GM18909 (cell line): ENCODE measurements around the gene PRKAG1.

ENCODE experiments used
- ATAC-seq: cut with Tn5 transposase; IDR thresholded peaks from one replicate; pipeline ENCODE4 v1.9.1; 2021; ENCODE audit warnings: mild to moderate bottlenecking; ENCODE audit not compliant: unreplicated experiment, poor library complexity

Gene PRKAG1

DNA sequence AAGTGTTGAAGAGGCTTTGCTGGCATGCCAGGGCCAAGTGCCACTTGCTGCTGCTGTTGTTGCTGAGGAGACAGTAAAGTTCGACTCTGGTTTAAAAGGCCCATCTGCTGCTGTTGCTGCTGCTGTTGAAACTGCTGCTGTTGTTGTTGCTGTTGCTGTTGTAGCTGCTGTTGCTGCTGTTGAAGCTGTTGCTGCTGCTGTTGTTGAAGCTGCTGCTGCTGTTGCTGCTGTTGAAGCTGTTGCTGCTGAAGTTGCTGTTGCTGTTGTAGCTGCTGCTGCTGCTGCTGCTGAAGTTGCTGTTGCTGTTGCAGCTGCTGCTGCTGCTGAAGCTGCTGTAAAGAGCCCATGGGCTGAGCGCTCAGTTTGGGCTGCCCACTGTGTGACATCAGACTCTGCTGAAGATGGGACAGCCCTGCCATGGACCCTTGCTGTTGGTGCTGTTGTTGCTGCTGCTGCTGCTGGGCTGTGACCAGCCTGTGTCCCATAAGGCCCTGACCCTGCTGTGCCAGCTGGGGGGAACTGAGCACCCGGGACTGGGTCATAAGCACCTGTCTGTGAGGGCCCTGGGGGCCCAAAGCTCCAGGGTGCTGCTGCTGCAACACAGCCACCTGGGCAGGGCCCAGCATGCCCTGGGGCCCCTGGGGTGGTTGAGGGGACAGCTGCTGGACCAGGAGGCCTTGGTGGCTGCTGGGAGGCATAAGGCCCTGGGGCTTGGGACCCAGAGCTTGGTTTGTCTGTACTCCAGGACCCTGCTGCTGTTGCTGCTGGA, 14.3 kb upstream of the PRKAG1 start:
- ATAC-seq, result no peak

DNA sequence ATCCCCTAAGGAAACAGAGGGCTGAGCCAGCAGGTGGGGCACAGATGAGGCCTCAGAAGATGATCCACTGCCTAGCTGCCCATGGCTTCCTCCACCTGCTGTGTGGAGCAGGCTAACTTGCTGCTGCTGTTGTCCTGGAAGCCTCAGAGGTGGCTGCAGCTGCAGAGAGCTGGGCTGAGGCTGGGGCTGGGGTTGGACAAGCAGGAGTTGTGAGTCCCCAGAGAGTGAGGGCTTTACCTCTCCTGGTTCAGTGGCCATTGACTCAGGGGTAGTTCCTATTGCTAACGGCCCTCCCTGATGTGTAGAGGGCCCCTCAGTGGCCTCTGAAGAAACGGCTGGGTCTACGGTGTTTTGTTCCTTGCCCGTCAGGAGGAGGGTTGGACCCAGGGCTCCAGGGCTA, 13.7 kb upstream of the PRKAG1 start:
- ATAC-seq, result no peak

DNA sequence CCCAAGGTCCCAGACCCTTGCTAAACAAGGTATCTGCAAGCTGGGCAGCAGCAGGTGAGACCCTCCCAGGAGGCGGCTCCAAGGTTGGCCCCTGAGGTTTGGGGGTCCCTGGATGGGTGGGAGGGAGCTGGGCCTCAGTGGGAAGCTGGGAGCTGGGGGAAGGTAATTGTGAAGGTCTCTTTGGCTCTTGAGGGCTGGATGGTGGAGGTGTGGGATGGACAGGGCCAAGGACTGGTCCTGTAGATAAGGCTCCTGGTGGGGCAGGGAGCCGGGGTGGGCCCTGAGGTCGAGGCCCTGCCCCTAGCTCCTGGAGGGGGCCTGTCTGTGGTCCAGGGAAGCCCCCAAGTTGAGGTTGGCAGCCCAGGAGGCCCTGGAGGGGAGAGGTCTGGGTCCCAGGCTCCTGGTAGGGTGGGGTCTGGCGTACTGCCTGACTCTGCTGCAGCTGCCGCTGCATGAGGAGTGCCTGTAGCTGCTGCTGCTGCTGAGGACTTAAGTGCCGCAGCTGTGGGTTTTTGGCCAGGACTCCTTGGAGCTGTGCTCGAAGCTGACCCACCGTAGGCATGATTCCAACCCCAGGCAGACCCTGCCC, 13.1 kb upstream of the PRKAG1 start:
- ATAC-seq, result no peak

DNA sequence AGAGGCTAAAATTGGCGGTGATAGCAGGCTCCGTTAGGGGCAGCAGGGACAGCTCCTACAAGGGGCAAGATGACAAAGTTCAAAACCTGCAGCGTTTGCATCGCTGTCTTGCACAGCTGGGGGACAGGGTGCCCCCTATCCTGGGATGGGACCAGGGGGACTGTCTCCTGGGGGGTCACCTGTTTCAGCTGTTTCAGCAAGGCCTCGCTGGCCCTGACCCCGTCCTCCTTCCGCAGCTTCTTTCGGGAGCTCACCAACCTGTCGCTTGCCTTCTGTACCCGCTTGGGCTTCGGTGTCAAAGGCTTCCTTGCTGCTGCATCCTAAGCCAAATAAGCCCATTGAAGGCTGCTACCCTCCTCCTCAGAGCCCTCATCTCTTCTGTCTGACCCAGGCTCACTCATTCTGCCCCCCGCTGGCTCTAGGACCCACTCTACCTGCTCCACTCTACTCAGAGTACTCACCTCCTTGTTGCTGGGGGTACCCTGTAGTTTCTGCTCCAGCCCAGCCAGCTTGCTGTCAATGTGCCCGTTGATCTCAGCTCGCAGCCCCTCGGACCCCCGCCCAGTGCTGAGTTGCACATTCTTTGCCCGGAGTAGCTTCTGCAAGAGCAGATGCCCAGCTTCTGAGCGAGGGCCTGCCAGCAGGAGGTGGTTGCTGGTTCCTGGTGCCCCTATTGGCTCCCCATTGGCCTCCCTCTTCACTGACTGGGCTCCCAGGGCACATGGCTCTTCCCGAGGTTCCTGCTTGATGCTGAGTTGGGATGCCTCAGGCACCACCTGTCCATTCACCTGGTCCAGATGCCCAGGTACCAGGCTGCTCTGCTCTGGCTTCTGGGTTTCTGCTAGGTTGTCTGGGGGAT, 12.4 kb upstream of the PRKAG1 start:
- ATAC-seq, result no peak

DNA sequence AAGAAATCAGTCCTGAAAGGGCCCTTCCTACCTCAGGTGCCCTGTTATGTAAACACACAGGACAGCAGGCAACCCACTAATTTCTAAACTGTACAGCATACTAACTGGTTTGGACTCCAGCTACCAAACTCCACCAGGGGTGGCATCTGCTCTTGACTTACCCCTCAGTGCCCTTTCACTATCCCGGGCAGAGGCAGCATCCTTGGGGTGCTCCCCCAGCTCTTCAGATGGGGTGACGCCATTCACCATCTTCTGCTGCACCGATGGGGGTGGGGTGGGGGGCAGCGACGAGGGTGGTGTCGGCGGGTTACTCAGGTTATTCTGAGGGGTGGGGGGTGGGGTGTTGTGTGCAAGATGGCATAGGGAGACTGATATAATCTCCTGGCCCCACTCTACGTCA, 11.5 kb upstream of the PRKAG1 start:
- ATAC-seq, result no peak

DNA sequence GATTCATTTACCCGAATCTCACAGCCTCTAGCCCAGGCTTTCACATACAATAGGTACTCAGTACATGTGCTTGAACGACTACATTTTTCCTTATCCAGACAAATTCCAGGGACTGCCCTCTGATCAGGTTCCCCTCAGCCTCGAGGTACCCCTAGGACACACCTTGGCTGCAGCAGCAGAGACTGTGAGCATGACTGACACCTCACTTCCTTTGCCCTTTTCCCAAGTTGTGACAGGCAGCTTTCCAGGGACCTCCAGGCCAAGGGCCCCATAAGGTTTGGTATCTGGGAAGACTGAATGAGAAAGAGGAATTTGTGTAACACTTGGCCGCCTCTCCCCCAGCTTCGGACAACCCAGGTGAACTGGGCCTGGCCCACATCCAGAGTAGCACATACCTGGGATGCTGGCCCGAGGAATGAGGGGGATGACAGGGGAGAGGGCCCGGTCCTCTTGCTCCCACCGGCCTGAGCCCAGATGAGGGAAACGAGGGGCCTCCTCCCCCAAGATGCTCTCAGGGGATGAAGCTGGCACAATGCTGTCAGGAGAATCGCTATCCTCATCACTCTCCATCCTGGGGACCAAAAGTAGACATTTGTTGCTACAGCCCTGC, 10.2 kb upstream of the PRKAG1 start:
- no peak for ATAC-seq

DNA sequence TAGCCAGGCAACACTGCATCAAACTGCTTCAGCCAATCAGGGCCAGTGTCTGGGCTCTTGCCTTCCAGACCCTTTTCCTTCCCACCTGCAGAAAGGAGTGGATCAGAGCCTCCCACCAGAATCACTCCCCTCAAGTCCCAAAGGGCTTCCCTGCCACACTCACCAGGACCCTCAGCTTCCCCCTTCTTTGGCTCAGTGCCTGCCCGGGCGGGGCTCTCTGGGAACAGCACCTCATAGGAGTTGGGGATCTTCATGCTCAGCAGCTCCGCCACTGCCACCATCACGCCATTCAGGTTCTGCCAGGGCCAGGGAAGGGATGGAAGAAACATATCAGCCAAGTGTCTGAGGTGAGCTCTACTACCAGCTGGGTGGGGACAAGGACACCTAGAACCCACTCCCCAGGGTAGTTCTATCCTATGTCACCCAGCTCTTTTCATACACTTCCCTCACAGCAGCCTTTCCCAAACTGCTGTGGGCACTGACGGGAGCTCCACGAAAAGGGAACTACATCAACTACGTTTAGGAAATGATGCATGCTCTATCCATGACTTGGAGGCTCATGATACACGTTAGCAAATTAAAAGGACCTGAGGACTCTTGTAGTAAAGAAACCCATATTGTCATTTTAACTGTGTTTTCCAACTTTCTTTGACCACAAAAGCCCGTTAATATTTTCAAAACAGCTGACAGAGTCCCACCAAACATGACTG, 9.4 kb upstream of the PRKAG1 start:
- ATAC-seq, result no peak

DNA sequence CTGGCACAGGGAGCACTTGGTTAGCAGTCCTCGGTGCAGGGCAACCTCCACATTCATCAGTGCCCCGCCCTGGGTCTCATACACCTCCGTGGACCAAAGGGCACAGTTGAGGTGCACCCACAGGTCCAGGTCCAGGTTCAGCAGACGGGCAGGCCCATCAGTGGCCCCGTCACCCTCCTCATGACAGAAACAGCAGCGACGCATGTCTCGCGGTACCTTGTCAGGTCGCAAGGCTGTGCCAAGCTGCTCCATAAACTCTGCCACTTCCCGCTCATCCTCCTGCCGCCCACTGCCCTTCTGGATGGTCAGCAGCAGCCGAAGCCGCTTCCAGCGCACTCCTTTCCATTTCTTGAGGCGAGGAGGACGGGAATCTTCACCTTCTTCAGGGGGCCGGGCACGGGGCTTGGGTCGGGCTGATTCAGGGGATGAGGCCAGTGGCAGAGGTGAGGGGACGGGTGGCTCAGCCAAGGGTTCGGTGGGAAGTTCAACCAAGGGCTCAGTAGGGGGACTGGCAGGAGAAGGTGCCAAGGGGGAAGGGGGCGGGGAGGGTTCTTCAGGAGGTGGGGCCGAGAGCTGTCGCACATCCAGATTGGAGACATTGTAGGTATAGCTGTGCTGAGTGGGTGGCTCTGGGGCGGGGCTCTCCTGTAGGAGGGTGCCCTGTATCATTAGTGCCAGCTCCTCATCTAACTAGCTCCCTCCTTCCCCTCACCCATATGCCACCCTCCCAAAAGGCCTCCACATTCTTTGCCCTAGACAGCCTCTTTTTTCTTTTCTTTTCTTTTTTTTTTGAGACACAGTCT, 8.3 kb upstream of the PRKAG1 start:
- ATAC-seq, result no peak

DNA sequence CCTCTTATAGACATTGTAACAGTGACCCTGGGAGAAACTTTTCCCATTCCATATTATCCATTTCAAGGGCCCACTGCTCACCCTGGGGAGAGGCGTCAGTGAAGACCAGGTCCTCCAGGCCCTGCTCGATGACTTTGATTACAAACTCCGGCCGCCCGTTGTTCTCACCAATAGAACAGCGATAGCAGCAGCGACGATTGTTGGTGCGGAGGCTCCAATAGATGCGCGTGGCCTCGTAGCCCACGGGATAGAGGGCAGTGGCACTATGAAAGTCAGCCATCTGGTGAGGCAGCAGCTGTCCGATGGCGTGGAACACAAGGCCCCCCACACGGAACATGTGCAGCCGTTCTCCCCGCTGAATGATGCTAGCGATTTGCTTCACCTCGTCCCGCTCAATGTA, 7.5 kb upstream of the PRKAG1 start:
- ATAC-seq, result no peak

DNA sequence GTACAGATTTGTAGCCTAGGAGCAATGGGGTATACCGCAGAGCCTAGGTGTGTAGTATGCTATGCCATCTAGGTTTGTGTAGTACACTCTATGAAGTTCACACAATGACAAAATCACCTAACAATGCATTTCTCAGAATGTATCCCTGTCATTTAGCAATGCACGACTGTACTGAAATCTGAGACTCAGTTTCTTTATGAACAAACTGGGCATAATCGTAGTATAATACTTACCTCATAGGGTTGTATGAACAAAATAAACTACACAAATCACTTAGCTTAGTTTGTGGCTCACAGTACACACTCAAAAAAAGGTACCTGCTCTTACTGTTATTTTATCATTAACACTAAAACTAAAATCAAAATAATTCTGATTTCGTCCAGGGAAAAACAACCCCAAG, 6.9 kb upstream of the PRKAG1 start:
- ATAC-seq, result no peak

DNA sequence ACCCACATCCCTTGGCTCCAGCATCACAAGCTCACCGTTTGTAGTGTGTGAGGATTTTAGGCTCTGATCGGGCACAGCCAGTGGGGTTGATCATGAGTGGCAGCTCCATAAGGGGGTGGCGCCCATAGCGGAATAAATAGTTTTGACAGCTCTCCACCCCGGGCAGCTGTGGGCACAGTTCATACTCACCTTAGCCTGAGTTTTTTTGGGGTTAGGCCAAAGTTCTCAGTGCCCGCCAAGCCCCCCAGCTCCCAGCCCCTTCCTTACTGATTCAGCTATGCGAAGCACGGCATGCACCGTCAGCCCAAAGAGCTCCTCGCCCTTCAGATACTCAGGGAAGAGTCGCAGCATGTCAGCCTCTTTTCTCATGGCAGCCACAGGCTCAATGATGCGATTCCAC, 6.0 kb upstream of the PRKAG1 start:
- ATAC-seq, result no peak

DNA sequence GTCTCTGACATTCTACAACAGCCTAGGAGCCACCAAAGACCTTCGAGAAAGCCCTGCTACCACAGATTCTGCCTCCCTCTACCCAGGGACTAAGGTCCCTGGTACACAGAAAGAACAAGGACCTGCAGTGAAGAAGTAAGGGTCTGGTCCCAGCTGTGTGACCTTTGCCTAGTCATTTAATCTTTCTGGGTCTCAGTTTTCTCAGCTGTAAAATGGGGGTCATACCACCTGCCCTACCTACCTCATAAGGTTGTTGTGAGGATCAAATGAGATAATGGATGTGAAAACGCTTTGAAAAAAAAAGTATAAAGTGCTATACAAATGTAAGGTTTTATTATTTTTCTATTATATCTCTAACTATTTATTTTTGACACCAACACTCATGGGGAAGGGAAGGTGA, 5.2 kb upstream of the PRKAG1 start:
- ATAC-seq, result no peak

DNA sequence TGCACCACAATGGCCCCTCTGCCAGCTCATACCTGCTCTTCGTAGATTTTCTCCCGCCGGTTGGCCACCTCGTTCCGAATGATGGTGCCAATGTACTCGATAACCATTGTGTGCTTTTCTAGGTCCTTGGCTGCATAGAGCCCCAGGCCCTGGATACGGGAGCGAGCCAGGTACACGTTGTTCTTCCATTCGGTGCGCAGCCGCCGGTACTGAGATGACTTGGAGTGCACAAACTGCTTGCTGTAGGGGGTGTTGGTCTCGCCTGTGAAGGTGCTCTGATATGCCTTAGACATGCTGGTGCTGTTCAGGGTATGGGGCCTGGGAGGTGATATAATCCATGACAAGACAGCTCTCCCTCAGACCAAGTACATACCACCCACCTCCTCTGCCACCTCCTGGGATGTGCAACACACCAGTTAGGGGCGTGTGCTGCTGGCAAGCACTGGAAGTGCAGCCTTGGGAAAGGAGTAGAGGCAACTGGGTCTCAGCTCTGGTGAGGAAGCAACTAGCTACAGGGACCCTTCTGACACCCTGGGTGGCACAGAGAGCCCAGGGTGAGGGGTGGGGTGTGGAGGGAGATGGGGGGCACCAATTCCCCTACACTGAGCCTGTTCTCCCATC, 4.1 kb upstream of the PRKAG1 start:
- no peak for ATAC-seq

DNA sequence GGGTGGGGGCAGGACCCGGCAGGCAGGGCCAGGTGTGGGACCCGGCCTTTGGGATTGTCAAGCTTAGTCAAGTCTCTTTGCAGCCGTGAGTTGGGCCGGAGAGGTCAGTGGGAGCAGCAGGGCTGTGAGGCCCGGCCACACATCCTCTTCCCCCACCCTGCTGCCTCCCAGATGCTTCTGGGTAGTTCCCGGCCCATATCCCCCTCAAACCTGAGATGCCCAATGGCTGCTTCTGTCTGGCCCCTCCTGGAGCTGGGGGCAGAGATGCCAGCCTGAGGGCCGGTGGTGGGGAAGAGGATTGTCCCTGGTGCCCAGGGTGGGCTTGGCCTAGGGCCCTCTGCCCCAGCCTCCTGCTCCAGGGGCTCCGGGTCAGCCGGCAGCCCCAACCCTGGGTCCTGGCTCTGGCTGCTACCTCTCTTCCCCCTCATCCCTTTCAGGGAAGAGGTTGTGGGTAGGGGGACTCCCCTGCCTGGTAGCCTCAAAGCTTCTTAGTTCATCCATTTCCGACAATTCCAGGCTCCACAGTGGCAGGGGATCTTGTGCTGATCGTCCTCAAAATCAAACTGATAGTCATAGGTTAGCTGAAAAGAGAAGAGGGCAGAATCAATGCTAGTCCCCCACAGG, 2.8 kb upstream of the PRKAG1 start:
- ATAC-seq, result no peak

DNA sequence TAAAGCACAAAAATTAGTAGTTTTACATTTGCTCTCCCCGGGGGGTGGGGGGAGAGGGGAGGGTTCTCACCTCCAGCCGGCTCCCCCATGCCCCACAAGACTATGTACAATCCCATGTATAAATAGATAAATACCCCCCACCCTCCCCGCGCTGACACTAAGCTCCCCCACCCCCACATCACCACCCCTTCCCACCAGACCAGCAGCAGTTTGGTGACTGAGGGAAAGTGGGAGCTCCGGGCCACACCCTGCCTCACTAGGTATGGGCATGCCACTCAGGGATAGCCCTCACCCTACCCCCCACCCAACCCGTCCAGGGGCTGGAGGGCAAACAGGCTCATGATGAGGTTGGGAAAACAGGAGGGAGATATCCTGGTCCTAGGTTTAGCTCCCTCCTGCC, 1.9 kb upstream of the PRKAG1 start:
- no peak for ATAC-seq

DNA sequence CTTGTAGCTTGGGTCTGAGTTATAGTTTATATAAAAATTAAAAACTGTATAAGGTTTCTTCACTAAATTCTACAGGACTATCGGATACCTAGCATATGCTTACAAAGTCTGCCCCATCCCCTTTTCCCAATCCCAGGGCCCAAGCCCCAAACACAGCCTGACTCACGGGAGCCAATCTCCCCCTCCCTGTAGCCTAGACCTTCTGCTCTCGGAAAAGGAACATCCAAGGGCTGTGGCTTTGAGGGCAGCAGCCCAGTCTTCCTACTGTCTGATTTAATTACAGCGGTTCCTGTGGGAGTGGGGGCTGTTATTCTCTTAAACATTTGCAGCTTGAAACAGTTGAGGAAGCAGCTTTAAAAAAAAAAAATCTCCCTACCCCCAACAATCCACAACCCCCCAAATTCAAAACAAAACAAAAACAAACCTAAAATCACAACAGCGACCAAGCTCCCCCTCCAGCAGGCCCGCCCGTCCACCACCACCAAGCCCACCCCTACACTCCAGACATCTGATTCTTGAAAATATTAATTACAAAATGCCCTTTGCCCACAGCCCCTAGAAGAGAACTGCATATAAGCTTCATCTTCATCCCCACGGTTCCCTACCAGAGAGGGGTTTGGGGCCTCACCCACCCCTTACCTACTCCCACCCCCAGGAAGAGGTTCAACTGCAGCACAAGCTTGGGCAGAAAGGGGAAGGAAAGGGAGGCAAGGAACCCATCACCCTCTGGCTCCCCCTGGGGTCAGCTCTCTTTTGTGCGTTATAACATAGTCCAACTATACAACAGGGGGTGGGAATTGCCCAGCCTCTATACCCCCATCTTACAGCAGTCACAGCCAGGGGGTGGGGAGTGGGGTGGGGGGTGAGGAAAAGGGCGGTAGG, 1.1 kb upstream of the PRKAG1 start:
- no peak for ATAC-seq

DNA sequence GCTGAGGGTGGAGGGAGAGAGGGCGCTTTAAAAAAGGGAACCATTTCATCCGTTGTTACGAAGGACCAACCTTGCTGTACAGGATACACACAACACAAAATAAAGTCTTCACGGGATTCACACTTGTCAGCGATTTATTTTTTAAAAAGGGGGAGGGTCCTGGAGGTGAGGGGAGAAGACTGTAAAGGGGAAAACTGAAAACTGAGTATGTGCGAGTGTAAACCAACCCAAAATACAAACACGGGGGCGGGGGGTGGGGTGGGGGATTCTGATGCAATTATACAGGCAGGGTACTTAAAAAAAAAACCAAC, 499 bp upstream of the PRKAG1 start:
- ATAC-seq, result peak; percentile 20

DNA sequence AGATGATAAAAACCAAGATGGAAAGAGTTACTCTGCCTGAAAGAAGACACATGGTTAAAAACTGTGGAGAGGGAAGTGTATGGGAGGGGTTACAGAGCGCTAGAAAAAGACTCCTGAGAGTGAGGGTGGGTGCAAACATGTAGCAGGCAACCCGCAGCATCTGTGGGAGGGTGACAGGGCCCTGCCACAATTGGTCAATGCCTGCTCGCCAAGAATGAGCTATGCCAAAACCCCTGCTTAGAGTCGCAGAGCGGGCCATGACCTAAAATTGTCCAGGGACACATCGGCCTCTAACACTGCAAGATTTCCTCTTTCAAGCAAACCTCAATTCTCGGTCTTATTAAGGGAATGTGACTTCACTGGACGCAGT, 700 bp downstream of the PRKAG1 start:
- peak; percentile 15 for ATAC-seq
